Activated CD8-positive, alpha-beta memory T cell treated with anti-CD3 and anti-CD28 coated beads, Interleukin-2, amount 50 U/mL, for 48 hours (primary cell): ENCODE measurements around the gene ALG9.

ENCODE experiments used
- DNase-seq: peaks from one replicate; pipeline ENCODE4 v3.0.0-alpha.2; 2020

ALG9 gene

DNA sequence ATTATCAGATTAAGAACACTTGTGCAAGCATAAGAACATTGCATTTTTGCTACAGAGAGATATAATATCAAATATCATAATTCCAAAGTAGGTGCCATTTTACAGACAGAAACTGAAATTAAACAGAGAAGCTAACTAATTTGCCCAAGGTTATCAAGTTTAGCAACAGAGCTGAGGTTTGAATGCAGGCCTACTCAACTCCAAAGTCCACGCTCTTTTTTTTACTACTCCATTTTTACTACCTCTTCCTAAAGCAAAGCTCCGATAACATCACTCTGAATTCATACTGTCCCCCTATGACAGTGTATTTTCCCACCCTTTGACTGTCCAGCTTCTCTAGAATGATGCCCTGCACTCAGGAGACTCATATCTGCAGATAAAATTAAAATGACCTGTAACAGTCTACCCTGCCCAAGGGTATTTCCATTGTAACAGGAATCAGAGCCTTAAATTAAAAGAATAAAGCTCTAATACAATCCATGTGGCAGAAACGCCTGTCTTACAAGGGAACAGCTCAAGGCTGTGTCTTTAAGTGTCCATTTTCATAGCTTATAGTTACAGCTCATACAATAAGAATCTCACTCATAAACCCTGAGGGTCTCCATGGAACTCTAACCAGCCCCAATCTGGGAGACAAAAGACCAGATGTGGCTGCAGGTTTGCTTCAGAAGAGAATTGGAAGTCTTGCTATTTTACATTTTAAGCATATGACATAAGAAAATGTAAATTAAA lies 36.8 kb downstream of the ALG9 start:
- no peak for DNase-seq

- no peak for DNase-seq
Observed at GRCh38 chr11:111833524-111833923, 37.9 kb downstream of the ALG9 start.

GRCh38 chr11:111829185-111829968 lies 42.0 kb downstream of the ALG9 start:
- DNase-seq: no peak

- no peak for DNase-seq
Observed at GRCh38 chr11:111826322-111826950, 44.9 kb downstream of the ALG9 start.

DNA sequence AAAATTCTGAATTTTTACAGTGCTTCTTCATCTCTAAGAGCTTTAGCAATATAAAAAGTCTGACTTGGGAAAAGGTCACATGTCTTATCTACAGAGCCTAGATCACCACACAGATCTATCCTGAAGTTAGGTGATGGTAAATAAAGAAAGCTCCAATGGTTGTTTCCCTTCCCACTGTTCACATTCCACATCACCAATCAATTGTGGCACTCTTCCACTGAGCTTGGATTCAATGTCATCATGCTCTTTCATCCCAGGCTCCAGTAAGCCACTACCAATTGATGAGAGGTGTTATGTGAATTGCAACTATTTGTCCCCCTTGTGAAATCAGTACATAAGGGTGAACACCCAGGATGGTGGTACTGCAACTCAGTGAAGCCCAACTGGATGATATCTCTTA lies 47.8 kb downstream of the ALG9 start:
- DNase-seq: no peak

- no peak for DNase-seq
Observed at GRCh38 chr11:111823131-111823530, 48.2 kb downstream of the ALG9 start.

- no peak for DNase-seq
Observed at GRCh38 chr11:111819829-111820237, 51.5 kb downstream of the ALG9 start.

- DNase-seq: no peak
Observed at GRCh38 chr11:111819161-111819828, 52.1 kb downstream of the ALG9 start.

GRCh38 chr11:111815489-111815888 lies 55.9 kb downstream of the ALG9 start:
- DNase-seq: no peak

- no peak for DNase-seq
Observed at GRCh38 chr11:111814557-111815320, 56.6 kb downstream of the ALG9 start.

DNA sequence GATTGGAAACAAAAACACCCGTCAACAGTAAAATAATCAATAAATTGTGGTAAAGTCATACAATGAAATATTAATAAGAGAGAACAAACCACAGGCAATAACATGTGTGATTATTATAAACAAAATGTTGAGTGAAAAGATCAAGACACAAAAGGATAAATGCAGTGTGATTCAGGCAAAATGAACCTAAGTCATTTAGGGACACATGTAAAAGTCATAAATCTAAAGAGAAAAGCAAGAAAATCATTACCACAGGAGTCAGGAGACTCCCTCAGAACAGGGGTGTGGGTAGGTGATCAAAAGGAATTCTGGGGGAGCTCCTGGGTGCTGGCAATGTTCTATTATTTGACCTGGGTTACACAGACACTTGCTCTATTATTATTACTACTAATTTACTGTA lies 57.3 kb downstream of the ALG9 start:
- DNase-seq: no peak

DNA sequence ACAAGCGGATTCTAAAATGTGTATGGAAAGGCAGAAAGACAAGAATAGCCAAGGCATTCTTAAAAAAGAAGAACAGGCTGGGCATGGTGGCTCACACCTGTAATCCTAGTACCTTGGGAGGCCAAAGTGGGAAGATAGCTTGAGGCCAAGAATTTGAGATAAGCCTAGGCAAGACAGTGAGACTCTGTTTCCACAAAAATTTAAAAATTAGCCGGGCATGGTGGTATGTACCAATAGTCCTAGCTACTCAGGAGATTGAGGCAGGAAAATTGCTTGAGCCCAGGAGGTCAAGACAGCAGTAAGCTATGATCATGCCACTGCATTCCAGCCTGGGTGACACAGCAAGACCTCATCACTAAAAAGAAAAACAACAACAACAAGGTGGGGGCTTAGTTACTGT lies 59.2 kb downstream of the ALG9 start:
- DNase-seq: no peak

- no peak for DNase-seq
Observed at GRCh38 chr11:111811445-111811844, 59.9 kb downstream of the ALG9 start.

- no peak for DNase-seq
Observed at GRCh38 chr11:111808834-111809233, 62.5 kb downstream of the ALG9 start.

- no peak for DNase-seq
Observed at GRCh38 chr11:111808063-111808588, 63.3 kb downstream of the ALG9 start.

DNA sequence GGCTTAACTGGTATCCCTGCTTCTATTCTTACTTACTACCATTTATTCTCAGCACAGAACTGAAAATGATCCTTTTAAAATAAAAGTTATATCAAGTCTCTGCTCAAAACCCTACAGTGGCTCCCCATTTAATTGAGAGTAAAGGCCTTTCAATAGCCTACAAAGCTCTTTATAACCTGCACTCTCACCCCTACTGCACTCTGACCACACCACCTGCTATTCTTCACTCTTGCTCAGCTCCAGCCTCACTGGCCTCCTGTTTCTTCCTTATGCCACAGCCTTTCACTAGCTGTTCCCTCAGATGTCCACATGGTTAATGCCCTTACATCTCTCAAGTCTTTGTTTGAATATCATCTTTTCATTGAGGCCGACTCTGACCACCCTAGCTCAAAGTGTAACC lies 64.3 kb downstream of the ALG9 start:
- no peak for DNase-seq

DNA sequence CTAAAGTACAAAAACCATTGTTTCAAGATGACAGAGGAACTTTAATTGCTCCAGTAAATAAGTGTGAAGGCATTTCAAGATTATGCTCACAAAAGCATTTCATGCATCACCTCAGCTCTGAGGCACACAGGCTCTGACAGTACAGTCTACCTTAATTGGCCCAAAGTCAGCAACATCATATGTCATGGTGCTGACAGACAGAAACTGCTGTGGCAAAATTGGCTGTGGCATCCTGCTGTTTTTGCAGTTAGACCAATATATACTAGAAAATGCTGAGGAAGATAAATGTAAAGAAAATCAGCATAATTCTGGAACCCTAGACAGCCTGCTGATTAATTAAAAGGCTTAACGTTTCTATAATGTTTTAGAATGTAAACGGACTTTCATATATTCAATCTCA lies 70.2 kb downstream of the ALG9 start:
- no peak for DNase-seq

- no peak for DNase-seq
Observed at GRCh38 chr11:111798279-111798678, 73.1 kb downstream of the ALG9 start.

GRCh38 chr11:111797145-111797581 lies 74.2 kb downstream of the ALG9 start:
- DNase-seq: no peak

- DNase-seq: no peak
Observed at GRCh38 chr11:111796696-111797095, 74.7 kb downstream of the ALG9 start.

DNA sequence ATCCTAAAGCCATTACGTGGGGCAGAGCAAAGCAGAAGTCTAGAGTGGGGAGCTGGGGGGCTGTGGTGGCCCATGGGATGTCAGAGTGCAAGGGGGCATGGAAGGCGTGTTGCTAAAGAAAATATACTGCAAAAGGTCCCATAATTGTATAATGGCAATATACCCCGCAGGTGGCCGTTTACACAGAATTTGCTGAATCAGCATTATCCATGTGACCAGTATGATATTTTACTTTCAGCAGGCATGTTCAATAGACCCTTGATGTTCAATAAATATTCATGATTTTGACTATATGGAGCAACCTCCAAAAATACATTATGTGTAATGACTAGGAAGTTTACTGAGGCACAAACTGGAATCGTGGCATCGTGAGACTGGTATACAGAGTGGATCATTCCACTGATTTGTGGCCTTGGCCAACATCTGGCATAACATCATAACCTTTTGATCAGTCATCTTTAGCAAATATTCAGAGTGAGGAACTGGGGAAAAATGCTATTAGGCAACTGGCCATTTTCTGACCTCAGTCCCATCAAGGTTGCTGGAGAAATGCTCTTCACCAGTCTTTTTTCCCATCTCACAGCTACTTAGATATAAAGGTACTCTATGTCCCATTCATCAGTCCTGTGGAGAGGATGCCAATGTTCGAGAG lies 75.9 kb downstream of the ALG9 start:
- DNase-seq: no peak

DNA sequence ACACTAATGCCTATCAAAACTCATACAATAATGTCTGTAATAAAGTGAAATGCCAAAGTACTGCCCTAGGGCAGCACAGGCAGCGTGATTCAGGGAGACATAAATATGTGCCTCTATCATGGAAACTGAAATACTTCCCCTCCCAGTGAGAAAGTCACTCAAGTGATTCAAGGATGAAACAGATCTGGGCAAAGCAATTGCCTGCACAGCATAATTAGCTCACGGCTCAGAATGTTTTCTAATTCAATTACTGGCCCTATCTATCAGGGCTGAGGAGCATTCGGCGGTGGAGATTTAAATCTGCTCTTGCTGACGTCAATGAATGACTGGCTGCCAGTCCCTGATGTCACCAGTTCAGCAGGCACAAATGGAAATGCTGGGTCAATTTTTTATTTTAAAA lies 77.5 kb downstream of the ALG9 start:
- DNase-seq: no peak
